Left lung (tissue), 10 donors: ENCODE data around the gene ALOX12. TPM values are rescaled to one million over a fixed set of nuclear protein-coding genes. Genes with fewer than 3 reads are reported as not detected.

Experiments used
- ATAC-seq: fragments of 200-7000 bp; cut with Tn5 transposase; one replicate; pipeline ENCODE4 v1.9.1; 2020; ENCODE audit warnings: moderate library complexity
- DNase-seq, 4 donors: peaks; one replicate each; pipeline ENCODE4 v3.0.0-alpha.2; 2013 to 2020
- H3K27ac ChIP-seq, 2 donors: fragments of 200-600 bp; sonication (generic) in 1 of 2; one replicate each; pipeline versions ENCODE4 v1.5.0 to v1.8.0; 2020 to 2021
- H3K27me3 ChIP-seq, 2 donors: fragments of 200-600 bp; sonication (generic) in 1 of 2; one replicate each; pipeline versions ENCODE4 v1.5.0 to v1.8.0; 2020 to 2021
- H3K36me3 ChIP-seq, 2 donors: fragments of 200-600 bp; sonication (generic) in 1 of 2; one replicate each; pipeline versions ENCODE4 v1.5.0 to v1.8.0; 2020 to 2021
- H3K4me1 ChIP-seq, 2 donors: fragments of 200-600 bp; one replicate each; pipeline ENCODE4 v1.8.0; 2021
- H3K4me3 ChIP-seq, 2 donors: fragments of 200-600 bp; sonication (generic) in 1 of 2; one replicate each; pipeline versions ENCODE4 v1.5.0 to v1.8.0; 2020 to 2021; ENCODE audit warnings: mild to moderate bottlenecking in 1 of 2
- H3K9me3 ChIP-seq, 2 donors: fragments of 200-600 bp; sonication (generic) in 1 of 2; one replicate each; pipeline versions ENCODE4 v1.5.0 to v1.8.0; 2020 to 2021
- CTCF ChIP-seq, 2 donors: fragments of 200-600 bp; sonication (generic) in 1 of 2; IDR thresholded peaks; one replicate each; pipeline versions ENCODE4 v1.5.0 to v1.8.0; 2021; ENCODE audit warnings: antibody characterized with exemption in 2 of 2
- intact Hi-C, 2 donors: fragments of 100-400 bp; cut with DNase I; formaldehyde crosslinking; loops; one replicate each; pipeline versions ENCODE4 v1.11.2 to v1.14.2; 2022
- polyA plus RNA-seq, 6 donors: library from polyadenylated mRNA; unstranded; fragments of 120-200 nt; gene quantifications; one replicate each; pipeline ENCODE4 v1.2.1, GENCODE V29; 2013; ENCODE audit not compliant: insufficient read length in 6 of 6
- total RNA-seq, 2 donors: library from RNA; stranded (reverse); fragmentation: NEBNext Ultra II Directional; extraction: Animal tissue kit (Norgen Biotek cat#: 25700); gene quantifications; one replicate each; pipeline ENCODE4 v1.2.1, GENCODE V29; 2021
- donor health status: DM: no; HTN: yes; CAD: no.
- donor health status: DM: no; HTN: no; CAD: no.

Gene ALOX12
- total and polyA plus RNA-seq, 8 donors, result 0.29 to 4.4 (median 3.1) TPM

GRCh38 chr17:7021993-7022778, 26.3 kb downstream of the ALOX12 start:
- peak; percentile 93 to 97 for TF ChIP-seq CTCF (IDR thresholded peaks at IDR 0.05)
- ATAC-seq (peak; percentile 79), DNase-seq (peak in 3 of 4 donors; percentile 74 to 96 (median 80))
- Histone ChIP-seq H3K9me3 (no peaks in the 10 kb centered on the region), H3K4me3 (peak overlapping the region; percentile 19 to 51), H3K27me3 (peaks cover 0 to 15% of the 10 kb centered on the region in 2 donors), H3K4me1 (peaks cover 6 to 61% of the 10 kb centered on the region in 2 donors), H3K36me3 (peaks cover 0 to 6% of the 10 kb centered on the region in 2 donors), H3K27ac (peak overlapping the region; percentile 76 to 86)
- intact Hi-C loops, result no loop called here

GRCh38 chr17:7022781-7023571, 27.1 kb downstream of the ALOX12 start, which contains the start of gene BCL6B:
BCL6B (plus strand) TSS chr17:7023050; CDS start chr17:7023672, 622 bp downstream.
- no peaks in the 10 kb centered on the region for H3K9me3 ChIP-seq
- peak within 1 kb of the TSS; percentile 76 to 86 for H3K27ac ChIP-seq
- no peaks in the 10 kb centered on the region for H3K36me3 ChIP-seq
- intact Hi-C loops, result no loop called here
- ATAC-seq (no peak), DNase-seq (peak in 1 of 4 donors; percentile 29)
- TF ChIP-seq CTCF (IDR thresholded peaks at IDR 0.05), result no peak
- H3K4me1 ChIP-seq, result peaks cover 6 to 53% of the 10 kb centered on the region in 2 donors
- peaks cover 0 to 15% of the 10 kb centered on the region in 2 donors for H3K27me3 ChIP-seq
- peak within 1 kb of the TSS; percentile 19 to 51 for H3K4me3 ChIP-seq

- H3K27me3 ChIP-seq, result peaks cover 0 to 15% of the 10 kb centered on the region in 2 donors
- peak overlapping the region; percentile 76 to 86 for H3K27ac ChIP-seq
- peak; percentile 73 for ATAC-seq
- peaks cover 6 to 51% of the 10 kb centered on the region in 2 donors for H3K4me1 ChIP-seq
- no peak for TF ChIP-seq CTCF (IDR thresholded peaks at IDR 0.05)
- H3K9me3 ChIP-seq, result no peaks in the 10 kb centered on the region
- H3K36me3 ChIP-seq, result no peaks in the 10 kb centered on the region
- DNase-seq, result peak in 3 of 4 donors; percentile 86 to 99 (median 93)
- H3K4me3 ChIP-seq, result peak overlapping the region; percentile 17 to 51
- intact Hi-C loops, result no loop called here
Measured at GRCh38 chr17:7023576-7024401, 27.9 kb downstream of the ALOX12 start.

GRCh38 chr17:7024402-7024785, 28.5 kb downstream of the ALOX12 start:
- H3K27me3 ChIP-seq, result peaks cover 0 to 15% of the 10 kb centered on the region in 2 donors
- H3K4me3 ChIP-seq, result peak overlapping the region in 1 of 2 donors; percentile 51
- no peak for TF ChIP-seq CTCF (IDR thresholded peaks at IDR 0.05)
- no peak overlapping the region for H3K27ac ChIP-seq
- no peaks in the 10 kb centered on the region for H3K9me3 ChIP-seq
- DNase-seq, result no peak
- intact Hi-C loops, result no loop called here
- no peaks in the 10 kb centered on the region for H3K36me3 ChIP-seq
- H3K4me1 ChIP-seq, result peaks cover 6 to 51% of the 10 kb centered on the region in 2 donors
- no peak for ATAC-seq
